Colonic mucosa (tissue), 4 donors: ENCODE results near the gene LRRC31. TPM values are rescaled to one million over a fixed set of nuclear protein-coding genes. Genes with fewer than 3 reads are reported as not detected.

Experiments used
- DNase-seq: peaks from one replicate; pipeline ENCODE4 v3.0.0-alpha.2; 2020
- H3K27ac ChIP-seq: fragments of 200-600 bp; one replicate; pipeline ENCODE4 v1.8.0; 2021
- H3K27me3 ChIP-seq: fragments of 200-600 bp; one replicate; pipeline ENCODE4 v1.8.0; 2021
- H3K36me3 ChIP-seq: fragments of 200-600 bp; one replicate; pipeline ENCODE4 v1.8.0; 2021
- H3K4me1 ChIP-seq: fragments of 200-600 bp; one replicate; pipeline ENCODE4 v1.8.0; 2021; ENCODE audit warnings: mild to moderate bottlenecking
- H3K4me3 ChIP-seq: fragments of 200-600 bp; one replicate; pipeline ENCODE4 v1.8.0; 2021
- H3K9ac ChIP-seq, 2 donors: one replicate each; pipeline ENCODE4 v1.7.0; 2013; ENCODE audit warnings: control low read depth in 2 of 2, low read depth in 2 of 2, low read length in 2 of 2
- H3K9me3 ChIP-seq: fragments of 200-600 bp; one replicate; pipeline ENCODE4 v1.8.0; 2021
- intact Hi-C: fragments of 100-400 bp; cut with DNase I; formaldehyde crosslinking; loops from one replicate; pipeline ENCODE4 v1.14.1; 2022
- total RNA-seq, 2 donors: library from RNA; stranded (reverse); fragmentation: NEBNext Ultra II Directional in 1 of 2; extraction: Animal tissue kit (Norgen Biotek cat#: 25700) in 1 of 2; gene quantifications; one replicate each; pipeline ENCODE4 v1.2.1, GENCODE V29; 2021
- TF ChIP-seq, protein P1 (sequence below): fragments of 200-600 bp; IDR thresholded peaks from one replicate; pipeline ENCODE4 v1.8.0; 2022; ENCODE audit warnings: antibody characterized with exemption, mild to moderate bottlenecking
- donor health status: healthy.
- donor health status: DM: no; HTN: no; CAD: no.
- donor health status: DM: no; HTN: no; CAD: no.

LRRC31 gene
- total RNA-seq, 2 donors from 2014 or later, result 42.0 to 66.0 TPM

DNA sequence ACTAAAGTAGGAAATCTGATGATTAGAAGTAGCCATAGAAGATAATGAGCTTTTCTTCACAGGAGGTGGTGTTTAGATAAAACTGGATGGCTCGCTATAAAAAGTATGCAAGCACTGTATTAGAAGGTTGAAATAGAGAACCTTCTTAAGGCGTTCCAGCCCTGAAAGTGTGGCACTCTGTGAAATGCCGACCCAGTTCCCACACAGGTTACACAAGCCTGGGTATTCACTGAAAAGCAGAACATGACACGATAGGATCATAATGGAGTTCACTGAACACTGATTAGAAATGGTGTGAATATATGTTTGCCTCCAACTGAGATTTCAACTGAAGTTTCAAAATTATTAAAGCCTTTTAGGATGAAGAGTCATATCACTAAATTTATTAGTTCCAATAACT, 42.0 kb downstream of the LRRC31 start:
- intact Hi-C loops, result no loop called here
- DNase-seq, result no peak
- H3K27ac ChIP-seq, result no peak overlapping the region
- H3K9me3 ChIP-seq, result no peaks in the 10 kb centered on the region
- H3K4me1 ChIP-seq, result no peaks in the 10 kb centered on the region
- H3K4me3 ChIP-seq, result no peak overlapping the region
- TF ChIP-seq, protein P1, sequence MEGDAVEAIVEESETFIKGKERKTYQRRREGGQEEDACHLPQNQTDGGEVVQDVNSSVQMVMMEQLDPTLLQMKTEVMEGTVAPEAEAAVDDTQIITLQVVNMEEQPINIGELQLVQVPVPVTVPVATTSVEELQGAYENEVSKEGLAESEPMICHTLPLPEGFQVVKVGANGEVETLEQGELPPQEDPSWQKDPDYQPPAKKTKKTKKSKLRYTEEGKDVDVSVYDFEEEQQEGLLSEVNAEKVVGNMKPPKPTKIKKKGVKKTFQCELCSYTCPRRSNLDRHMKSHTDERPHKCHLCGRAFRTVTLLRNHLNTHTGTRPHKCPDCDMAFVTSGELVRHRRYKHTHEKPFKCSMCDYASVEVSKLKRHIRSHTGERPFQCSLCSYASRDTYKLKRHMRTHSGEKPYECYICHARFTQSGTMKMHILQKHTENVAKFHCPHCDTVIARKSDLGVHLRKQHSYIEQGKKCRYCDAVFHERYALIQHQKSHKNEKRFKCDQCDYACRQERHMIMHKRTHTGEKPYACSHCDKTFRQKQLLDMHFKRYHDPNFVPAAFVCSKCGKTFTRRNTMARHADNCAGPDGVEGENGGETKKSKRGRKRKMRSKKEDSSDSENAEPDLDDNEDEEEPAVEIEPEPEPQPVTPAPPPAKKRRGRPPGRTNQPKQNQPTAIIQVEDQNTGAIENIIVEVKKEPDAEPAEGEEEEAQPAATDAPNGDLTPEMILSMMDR, result no peak
- no peaks in the 10 kb centered on the region for H3K36me3 ChIP-seq
- no peak overlapping the region for H3K9ac ChIP-seq
- no peaks in the 10 kb centered on the region for H3K27me3 ChIP-seq

DNA sequence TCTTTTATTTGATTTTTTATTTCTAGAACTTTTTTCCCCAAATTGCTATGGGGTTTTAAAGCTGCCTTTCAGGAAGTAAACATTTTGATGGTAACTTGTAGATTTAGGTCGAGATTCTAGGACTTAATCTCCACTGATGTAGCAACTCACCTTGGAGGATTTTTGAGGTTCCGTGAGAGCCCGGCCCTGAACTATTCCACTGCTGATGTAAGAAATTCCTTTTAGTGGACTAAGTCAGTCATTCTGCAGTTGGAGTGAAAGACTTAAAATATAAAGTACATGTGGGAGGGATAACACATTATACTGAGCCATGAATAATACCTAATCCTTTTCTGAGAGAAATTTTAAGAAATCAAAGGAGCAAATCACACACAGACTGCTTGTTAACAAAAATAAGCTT, 44.4 kb downstream of the LRRC31 start:
- TF ChIP-seq, protein P1, result no peak
- intact Hi-C loops, result no loop called here
- no peaks in the 10 kb centered on the region for H3K9me3 ChIP-seq
- no peaks in the 10 kb centered on the region for H3K27me3 ChIP-seq
- no peak overlapping the region for H3K9ac ChIP-seq
- no peak for DNase-seq
- no peaks in the 10 kb centered on the region for H3K36me3 ChIP-seq
- H3K27ac ChIP-seq, result no peak overlapping the region
- H3K4me3 ChIP-seq, result no peak overlapping the region
- H3K4me1 ChIP-seq, result no peaks in the 10 kb centered on the region

DNA sequence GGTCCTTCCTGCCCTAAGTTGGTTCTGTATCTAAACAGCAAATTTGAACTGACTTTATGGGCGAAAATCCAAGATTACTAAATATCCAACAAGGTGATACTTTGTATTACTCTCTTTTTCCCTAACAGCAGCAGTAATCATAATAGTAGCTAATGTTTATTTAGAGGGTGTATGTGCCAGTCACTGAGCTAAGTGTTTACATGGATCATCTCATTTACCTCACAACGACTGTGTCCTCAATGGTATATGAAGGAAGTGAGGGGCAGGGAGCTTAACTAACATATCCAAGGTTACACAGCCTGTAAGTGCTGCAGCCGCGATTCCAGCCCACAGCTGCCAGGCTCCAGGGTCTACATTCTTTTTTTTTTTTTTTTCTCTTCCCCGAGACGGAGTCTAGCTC, 46.8 kb downstream of the LRRC31 start:
- TF ChIP-seq, protein P1, result no peak
- H3K27me3 ChIP-seq, result no peaks in the 10 kb centered on the region
- no peaks in the 10 kb centered on the region for H3K9me3 ChIP-seq
- intact Hi-C loops, result no loop called here
- H3K36me3 ChIP-seq, result no peaks in the 10 kb centered on the region
- H3K27ac ChIP-seq, result no peak overlapping the region
- DNase-seq, result no peak
- H3K4me1 ChIP-seq, result no peaks in the 10 kb centered on the region
- H3K9ac ChIP-seq, result no peak overlapping the region
- no peak overlapping the region for H3K4me3 ChIP-seq

DNA sequence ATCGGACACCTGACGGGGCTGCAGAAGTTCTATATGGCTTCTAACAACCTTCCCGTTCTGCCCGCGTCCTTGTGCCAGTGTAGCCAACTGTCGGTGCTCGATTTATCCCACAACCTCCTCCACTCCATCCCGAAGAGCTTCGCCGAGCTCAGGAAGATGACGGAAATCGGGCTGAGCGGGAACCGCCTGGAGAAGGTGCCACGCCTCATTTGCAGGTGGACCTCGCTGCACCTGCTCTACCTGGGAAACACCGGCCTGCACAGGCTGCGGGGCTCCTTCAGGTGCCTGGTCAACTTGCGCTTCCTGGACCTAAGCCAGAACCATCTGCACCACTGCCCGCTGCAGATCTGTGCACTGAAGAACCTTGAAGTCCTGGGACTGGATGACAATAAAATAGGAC, 47.2 kb downstream of the LRRC31 start:
- Histone ChIP-seq H3K27me3 (no peaks in the 10 kb centered on the region), H3K9me3 (no peaks in the 10 kb centered on the region), H3K9ac (peak overlapping the region in 1 of 2 donors; percentile 31), H3K4me1 (no peaks in the 10 kb centered on the region), H3K4me3 (no peak overlapping the region), H3K27ac (no peak overlapping the region), H3K36me3 (no peaks in the 10 kb centered on the region)
- DNase-seq, result no peak
- TF ChIP-seq, protein P1, result no peak
- intact Hi-C loops, result no loop called here

DNA sequence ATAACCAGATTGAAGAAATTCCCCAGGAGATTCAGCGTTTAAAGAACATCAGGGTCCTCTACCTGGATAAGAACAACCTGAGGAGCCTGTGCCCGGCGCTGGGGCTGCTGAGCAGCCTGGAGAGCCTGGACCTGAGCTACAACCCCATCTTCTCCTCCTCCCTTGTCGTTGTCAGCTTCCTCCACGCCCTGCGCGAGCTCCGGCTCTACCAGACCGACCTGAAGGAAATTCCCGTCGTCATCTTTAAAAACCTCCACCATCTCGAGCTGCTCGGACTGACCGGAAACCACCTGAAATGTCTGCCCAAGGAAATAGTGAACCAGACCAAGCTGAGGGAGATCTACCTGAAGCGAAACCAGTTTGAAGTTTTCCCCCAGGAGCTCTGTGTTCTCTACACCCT, 47.6 kb downstream of the LRRC31 start:
- H3K36me3 ChIP-seq, result no peaks in the 10 kb centered on the region
- no peaks in the 10 kb centered on the region for H3K27me3 ChIP-seq
- intact Hi-C loops, result no loop called here
- H3K9ac ChIP-seq, result peak overlapping the region in 1 of 2 donors; percentile 31
- H3K4me3 ChIP-seq, result no peak overlapping the region
- TF ChIP-seq, protein P1, result no peak
- no peak overlapping the region for H3K27ac ChIP-seq
- DNase-seq, result no peak
- H3K9me3 ChIP-seq, result no peaks in the 10 kb centered on the region
- H3K4me1 ChIP-seq, result no peaks in the 10 kb centered on the region

DNA sequence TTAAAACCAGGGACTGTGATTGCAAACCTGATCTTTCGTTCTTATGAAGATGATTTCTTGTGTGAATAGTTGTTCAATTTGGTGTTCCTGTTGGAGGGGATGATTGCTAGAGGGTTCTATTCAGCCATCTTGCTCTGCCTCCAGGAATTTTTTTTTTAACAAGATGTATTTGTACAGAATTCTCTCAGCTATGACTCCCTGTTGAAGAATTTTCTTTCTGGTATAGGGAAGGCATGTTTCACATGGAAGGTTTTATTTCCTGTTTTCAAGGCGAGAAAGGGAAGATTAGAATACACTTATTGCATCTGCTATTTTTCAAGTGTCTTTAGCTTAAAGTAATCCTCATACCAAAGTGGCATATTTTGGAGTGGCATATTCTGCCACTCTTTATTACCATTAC, 51.4 kb downstream of the LRRC31 start:
- Histone ChIP-seq H3K4me3 (no peak overlapping the region), H3K36me3 (no peaks in the 10 kb centered on the region), H3K9ac (no peak overlapping the region), H3K4me1 (no peaks in the 10 kb centered on the region), H3K9me3 (no peaks in the 10 kb centered on the region), H3K27me3 (no peaks in the 10 kb centered on the region), H3K27ac (no peak overlapping the region)
- intact Hi-C loops, result no loop called here
- TF ChIP-seq, protein P1, result no peak
- no peak for DNase-seq
